Upper lobe of left lung (tissue), 4 donors: Measurements from ENCODE around the gene UPK3A.

Experiments
- EP300 ChIP-seq, 4 donors: sonication (generic); formaldehyde crosslinking; IDR thresholded peaks; one replicate each; pipeline ENCODE4 v1.5.1; 2017; ENCODE audit warnings: antibody characterized with exemption in 4 of 4, control low read depth in 2 of 4
- POLR2A ChIP-seq, 4 donors: fragments of 450-650 bp; IDR thresholded peaks; one replicate each; pipeline ENCODE4 v1.5.1; 2016 to 2017; ENCODE audit warnings: antibody characterized with exemption in 4 of 4, mild to moderate bottlenecking in 2 of 4
- POLR2AphosphoS5 ChIP-seq, 2 donors: sonication (generic); formaldehyde crosslinking; IDR thresholded peaks; one replicate each; pipeline ENCODE4 v1.5.1; 2017; ENCODE audit warnings: antibody characterized with exemption in 2 of 2
- TF ChIP-seq, protein P1 (sequence below), 6 experiments: fragments of 450-650 bp in 4 of 6; fragments of 200-600 bp in 2 of 6; sonication (generic) in 2 of 6; IDR thresholded peaks; one replicate each; pipeline ENCODE4 v1.5.1; 2016 to 2019; ENCODE audit warnings: antibody characterized with exemption in 6 of 6

DNA sequence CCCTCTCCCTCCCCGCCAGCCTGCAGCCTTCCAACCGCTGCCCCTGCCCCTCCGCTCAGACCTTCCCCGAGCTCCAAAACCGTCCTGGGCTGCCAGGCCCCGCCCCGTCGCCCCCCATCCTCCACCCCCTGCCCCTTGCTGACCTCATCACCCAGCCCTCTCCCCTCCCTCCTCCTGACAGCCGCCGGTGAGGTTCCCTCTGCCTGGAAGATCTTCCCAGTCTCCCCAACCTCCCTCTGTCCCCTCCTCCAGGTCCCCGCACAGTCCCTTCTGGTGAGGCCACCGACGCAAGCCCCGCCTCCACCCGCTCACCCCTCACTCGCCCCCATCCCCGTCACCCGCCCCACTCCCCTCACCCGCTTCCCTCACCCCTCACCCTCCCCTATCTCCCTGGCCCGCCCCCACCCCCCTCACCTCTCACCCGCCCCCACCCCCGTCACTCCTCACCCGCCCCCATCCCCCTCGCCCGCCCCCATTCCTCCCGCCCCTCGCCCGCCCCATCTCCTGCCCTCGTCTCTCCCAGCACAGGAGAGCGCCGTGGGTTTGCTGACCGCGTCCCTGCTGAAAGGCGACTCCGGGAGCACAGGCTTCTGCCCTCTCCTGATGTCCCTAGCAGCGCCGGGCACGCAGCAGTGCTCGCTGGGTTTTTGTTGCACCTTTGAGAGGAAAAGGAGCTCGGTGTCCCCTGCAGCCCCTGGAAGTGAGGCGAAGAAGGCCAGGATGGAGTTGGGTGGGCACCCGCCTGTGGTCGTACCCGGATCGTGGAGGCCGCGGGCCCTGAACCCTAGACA, 16.4 kb upstream of the UPK3A start:
- TF ChIP-seq, protein P1, sequence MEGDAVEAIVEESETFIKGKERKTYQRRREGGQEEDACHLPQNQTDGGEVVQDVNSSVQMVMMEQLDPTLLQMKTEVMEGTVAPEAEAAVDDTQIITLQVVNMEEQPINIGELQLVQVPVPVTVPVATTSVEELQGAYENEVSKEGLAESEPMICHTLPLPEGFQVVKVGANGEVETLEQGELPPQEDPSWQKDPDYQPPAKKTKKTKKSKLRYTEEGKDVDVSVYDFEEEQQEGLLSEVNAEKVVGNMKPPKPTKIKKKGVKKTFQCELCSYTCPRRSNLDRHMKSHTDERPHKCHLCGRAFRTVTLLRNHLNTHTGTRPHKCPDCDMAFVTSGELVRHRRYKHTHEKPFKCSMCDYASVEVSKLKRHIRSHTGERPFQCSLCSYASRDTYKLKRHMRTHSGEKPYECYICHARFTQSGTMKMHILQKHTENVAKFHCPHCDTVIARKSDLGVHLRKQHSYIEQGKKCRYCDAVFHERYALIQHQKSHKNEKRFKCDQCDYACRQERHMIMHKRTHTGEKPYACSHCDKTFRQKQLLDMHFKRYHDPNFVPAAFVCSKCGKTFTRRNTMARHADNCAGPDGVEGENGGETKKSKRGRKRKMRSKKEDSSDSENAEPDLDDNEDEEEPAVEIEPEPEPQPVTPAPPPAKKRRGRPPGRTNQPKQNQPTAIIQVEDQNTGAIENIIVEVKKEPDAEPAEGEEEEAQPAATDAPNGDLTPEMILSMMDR (IDR thresholded peaks at IDR 0.05) = no peak
- TF ChIP-seq POLR2A (IDR thresholded peaks at IDR 0.05) = no peak
- no peak for TF ChIP-seq POLR2AphosphoS5 (IDR thresholded peaks at IDR 0.05)
- TF ChIP-seq EP300 (IDR thresholded peaks at IDR 0.05) = no peak
